ENCODE measurements around the gene RTN4RL2.

DNA sequence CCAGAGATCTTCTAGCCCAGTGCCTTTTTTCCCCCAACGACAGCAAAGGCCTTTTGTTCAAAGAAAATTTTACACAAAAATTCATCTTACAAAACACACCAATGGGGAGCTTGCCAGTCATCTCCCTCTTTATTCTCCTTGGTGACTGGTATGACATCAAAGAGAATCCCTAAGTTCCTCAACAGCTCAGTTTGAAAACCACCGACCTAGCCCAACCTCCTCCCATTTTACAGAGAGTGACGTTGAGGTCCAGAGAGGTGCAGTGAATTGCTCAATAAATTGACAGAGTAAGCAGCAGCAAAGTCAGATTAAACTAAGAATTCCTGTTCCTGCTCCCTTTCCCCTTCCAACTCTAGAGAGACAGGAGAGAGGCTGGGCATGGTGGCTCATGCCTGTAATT is 41.2 kb upstream of the RTN4RL2 start:
- TF ChIP-seq CTCF (IDR thresholded peaks at IDR 0.05) = no peak
- no peak for TF ChIP-seq POLR2A (IDR thresholded peaks at IDR 0.05)
